IPS-NIHi7 (cell line): ENCODE results near the gene SERPINE2.

Experiments used
- DNase-seq: peaks from one replicate; pipeline ENCODE4 v3.0.0; 2012; ENCODE audit warnings: mixed read lengths; ENCODE audit errors: extremely low spot score

SERPINE2 gene

DNA sequence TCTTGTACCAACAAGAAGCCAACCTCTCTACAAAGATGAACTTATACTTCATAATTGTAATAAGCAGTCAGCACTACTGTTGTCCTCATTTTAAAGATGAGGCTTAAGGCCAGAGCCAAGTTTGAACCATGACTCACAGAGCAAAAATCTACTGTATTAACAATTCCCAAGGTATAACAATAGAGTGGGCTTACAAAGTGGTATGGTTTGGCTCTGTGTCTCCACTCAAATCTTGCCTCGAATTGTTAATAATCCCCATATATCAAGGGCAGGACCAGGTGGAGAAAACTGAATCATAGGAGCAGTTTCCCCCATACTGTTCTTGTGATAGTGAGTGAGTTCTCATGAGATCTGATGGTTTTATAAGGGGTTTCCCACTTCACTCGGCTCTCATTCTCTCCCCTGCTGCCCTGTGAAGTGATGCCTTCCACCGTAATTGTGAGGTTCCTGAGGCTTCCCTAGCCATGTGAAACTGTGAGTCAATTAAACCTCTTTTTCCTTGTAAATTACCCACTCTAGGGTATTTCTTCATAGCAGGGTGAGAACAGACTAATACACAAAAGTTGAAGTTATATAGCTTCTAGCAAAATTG lies 62.4 kb downstream of the SERPINE2 start:
- no peak for DNase-seq

DNA sequence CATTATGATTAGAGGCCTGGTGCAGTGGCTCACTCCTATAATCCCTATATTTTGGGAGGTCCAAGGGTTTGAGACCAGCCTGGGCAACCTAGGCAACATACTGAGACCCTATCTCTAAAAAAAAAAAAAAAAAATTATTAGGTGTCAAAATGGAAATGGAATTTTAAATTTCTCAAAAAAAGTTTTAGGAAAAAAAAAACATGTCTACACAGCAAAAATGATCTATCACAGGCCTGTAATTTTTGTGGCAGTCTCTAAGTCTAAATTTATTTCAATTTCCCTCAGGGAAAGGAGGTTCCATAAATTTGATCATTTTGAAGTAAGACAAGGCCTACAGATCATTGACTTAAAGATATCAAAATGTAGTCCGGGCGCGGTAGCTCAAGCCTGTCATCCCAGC lies 65.5 kb downstream of the SERPINE2 start:
- DNase-seq, result no peak

DNA sequence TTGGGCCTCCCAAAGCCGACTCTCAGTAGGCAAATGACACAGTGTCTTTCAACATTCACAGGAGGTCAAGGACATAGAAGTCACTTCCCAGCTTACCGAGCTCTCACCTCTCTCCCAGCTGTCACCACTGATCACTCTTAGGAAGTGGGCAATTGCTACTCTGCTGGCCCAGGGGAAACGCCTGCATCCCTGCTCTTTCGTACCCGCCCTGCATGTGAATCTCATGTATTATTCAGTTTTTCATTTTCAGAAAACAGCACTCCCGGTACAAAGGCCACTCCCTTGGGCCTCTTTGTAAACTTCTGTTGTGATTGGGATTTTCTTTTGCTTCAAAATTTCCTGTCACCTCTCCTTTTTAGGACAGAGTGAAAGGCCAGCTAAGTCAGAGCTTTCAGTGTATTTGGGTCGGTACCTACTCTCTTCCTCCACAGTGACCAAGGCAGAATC lies 66.4 kb downstream of the SERPINE2 start:
- DNase-seq, result no peak

- no peak for DNase-seq
Observed at GRCh38 chr2:223971731-223972130, 67.4 kb downstream of the SERPINE2 start.

DNA sequence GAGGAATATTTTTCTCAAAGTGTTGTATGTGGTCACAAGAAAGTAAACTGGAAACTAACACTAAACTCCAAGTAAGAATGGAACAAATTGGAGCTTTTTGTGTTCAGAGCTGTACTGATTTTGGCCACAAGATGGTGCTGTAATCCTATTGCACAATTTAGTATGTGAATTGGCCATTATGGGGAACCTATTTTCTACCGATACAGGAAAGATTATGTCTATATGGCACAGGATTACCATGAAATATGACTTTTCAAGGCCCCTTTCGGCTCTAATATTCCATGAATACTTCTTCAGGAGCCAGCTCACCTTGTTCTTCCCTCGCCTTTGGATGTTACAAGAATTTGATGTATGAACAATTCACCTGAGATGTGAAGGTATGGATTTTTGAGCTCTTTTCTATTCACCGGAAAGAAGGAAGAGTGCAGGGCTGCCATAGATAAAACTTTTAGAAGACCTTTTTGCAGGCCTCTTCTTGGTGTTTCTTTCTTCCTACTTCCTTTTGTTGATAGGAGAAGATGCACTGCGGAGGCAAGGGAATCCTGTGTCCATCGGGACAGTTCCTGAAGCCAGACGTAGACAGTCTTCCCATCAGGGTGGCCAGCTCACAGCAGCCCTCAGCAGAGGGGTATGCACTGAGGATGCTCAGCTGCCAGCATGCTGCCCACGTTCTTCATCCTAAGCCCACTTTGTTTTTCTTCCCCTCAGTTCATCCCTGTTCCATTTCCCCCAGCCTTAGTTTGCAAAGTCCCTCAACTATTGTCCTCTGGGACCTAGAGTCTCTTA lies 68.5 kb downstream of the SERPINE2 start:
- no peak for DNase-seq

GRCh38 chr2:223969856-223970255 lies 69.2 kb downstream of the SERPINE2 start:
- DNase-seq, result no peak

- DNase-seq, result no peak
Observed at GRCh38 chr2:223969315-223969714, 69.8 kb downstream of the SERPINE2 start.

DNA sequence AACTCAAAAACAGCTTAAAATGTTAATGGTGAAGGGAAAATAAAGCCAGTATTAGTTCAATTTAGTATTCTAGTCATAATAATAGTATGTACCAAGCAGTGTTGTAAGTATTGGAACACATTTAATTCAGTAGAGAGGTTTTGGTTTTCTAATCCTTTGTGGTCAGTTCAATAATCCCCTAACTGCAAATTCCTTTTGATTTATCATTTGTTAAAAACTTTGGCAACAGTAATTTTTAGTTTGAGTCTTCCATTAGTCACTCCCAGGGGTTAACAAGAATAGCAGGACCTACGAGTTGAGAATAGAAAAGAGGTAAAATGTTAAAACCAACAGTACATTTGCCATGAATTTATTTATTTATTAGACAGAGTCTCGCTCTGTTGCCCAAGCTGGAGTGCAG lies 71.1 kb downstream of the SERPINE2 start:
- DNase-seq, result no peak

DNA sequence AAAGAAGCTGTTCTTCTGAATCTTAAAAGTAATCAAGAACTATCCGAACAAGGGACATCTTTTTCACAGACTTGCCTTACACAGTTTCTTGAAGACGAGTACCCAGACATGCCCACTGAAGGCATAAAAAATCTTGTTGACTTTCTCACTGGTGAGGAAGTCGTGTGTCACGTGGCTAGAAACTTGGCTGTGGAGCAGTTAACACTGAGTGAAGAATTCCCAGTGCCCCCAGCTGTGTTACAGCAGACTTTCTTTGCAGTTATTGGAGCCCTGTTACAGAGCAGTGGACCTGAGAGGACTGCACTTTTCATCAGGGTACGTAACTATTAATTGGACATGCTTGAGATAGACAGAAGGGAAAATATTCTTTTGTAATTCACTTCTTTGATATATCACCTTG lies 79.4 kb downstream of the SERPINE2 start:
- no peak for DNase-seq

DNA sequence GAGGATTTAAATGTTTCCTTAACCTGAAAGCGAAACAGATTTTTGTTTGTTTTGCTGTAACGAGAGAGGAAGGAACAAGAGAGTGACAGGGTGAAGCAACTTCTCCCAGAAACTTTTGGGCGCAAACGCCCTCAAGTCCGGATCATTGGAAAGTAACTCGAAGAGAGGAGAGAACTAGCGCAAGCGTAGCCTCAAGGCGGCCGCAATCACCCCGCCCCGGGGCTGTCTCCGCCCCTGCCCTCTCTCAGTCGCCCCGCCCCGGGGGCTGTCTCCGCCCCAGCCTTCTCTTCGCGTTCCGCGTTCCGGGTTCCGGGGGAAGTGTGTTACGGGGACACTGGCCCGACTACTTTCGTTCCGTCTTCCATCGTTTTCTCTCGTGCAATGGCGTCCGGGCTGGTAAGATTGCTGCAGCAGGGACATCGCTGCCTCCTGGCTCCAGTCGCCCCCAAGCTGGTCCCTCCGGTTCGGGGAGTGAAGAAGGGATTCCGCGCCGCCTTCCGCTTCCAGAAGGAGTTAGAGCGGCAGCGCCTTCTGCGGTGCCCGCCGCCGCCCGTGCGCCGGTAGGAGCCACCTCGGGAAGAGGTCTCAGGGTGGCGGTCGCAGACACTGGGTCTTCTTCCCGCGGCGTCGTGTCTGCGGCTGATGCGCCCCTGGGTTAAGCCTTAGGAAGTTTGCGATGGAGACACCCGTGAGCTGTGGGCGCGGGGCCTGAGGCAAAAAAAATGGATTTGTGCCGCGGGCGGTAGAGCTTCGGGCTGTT lies 81.8 kb downstream of the SERPINE2 start, which contains the start of gene MRPL44:
Gene MRPL44 (plus strand): TSS at position 372 of the 760 bp plus-strand sequence. CDS start 10 bp downstream, at position 382.
- DNase-seq, result peak; percentile 96

- no peak for DNase-seq
Observed at GRCh38 chr2:223956300-223956699, 82.8 kb downstream of the SERPINE2 start.

DNA sequence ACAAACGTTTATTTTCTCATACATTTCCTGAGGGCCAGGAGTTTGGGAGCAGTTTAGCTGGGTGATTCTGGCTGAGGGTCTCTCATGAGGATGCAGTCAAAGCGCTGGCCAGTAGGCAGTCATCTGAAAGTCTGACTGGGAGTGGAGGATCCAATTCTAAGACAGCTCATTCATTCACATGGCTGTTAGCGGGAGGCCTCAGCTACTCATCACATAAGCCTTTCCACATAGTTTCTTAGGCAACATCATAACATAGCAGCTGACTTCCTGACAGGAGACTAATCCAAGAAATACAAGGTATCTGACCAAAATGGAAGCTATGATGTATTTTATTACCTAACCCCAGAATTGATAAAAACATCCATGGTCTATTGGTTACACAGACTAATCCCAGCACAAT lies 84.7 kb downstream of the SERPINE2 start:
- no peak for DNase-seq

DNA sequence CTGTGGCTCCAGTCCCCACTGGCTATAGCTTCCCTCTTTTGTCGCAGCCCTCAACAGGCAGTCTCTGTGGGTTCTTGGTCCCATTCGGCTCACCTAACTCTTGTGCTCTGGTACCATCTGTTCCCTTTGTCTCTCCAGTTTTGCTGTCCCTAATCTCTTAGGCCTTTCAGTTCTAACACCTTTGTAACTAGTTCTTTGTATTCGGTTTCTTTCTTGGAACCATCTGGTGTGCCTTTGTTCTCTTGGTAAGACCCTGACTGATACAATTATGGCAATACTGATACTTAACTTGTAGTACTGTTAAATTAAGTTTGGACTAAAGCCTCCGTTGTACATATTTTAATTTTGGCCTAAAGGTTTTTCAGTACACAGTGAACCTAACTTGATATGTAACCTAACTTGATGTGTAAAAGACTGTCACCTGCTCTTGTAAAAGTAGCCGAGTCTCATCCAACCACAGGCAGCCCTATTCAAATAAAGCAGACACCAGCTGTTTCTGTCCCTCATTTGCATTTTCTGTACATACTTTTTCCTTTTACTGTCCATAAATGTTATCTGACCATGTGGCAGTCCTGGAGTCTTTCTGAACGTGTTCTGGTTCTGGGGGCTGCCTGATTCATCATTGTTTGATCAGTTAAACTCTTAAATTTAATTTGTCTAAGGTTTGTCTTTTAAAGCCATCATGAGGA lies 86.7 kb downstream of the SERPINE2 start:
- no peak for DNase-seq

DNA sequence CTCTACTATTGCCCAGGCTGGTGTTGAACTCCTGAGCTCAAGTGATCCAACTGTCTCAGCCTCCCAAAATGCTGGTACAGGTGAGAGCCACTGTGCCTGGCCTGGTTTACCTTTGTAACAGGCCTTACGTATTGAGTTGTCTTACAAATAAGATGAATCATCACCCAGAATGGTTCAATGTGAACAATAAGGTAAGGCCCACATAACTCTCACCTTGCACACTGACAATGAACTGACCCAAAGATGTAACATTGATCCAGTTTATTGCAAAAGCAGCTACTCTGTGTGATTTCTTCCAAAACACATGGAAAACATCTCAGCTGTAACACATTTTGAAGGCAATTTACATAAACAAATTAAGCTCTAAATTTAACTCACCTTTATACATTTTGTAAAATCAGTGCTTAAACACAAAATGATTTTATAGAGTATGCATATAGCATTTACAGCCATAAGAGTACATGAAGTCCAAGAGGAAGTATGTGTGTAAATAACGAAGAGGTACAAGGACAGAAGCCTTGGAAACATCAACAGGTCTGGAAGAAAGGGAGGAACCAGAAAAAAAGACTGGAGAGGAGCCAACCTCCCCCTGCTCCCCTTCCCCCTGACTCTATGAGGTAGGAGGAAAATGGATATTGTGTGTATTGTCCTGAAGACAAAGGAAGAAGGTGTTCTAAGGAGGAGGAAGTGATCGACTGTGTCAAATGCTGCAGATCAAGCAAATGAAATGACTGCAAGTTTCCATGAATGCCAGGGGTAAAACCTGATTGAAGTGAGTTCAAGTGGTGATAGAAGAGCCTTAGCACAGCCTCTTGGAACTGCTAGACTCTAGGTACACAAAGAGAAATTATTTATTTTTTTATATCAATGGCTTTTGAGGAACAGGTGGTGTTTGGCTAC lies 88.4 kb downstream of the SERPINE2 start:
- DNase-seq, result no peak

DNA sequence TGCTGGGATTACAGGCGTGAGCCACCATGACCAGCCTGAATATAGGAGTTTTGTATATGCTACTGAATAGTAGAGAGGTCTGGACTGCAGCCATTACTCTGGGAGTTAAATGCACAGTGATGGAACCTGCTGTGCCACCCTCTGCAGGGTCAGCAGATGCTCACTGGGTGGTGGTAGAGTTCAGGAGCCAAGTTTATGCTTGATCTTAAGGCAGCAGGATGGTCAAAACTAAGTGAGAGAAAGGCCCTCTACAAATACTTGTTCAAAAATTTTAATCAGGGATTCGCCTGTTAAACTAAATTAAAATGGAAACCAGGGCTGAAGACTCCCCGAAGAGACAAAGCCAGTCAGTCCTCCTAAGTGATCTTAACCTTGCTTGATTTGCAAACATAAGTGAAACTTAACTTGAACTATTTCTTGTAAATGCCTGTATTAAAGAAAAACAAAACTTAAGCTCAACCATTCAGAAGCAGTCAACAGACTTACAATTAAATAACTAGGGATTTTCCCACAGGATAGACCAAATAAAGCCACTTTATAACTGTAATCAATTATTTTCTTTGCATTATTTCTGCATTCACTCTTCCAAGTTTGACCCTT lies 89.7 kb downstream of the SERPINE2 start:
- no peak for DNase-seq

DNA sequence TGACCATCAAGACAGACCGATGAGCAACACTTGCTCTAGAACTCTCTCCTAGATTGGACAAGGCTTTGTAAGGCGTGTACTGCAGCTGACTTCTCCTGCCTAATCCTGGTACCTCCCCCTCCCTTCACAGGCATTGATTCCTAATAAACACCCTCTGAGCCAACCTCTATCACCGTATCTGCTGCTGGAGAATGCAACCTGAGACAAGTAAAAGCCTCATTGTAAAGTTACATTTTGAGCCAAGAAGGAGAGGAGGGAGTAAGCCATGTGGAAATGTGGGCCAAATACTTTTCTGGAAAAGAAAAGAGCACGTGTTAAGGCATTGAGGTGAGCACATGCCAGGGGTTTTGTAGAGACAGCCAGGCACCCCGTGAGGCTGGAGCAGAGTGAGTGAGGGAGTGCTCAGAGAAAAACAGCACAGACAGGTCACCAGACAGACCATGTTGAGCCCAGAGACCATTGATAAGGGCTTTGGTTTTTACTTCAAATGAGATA lies 91.3 kb downstream of the SERPINE2 start:
- DNase-seq, result no peak

GRCh38 chr2:223945755-223946154 lies 93.3 kb downstream of the SERPINE2 start:
- DNase-seq, result no peak

GRCh38 chr2:223944703-223945531 lies 94.2 kb downstream of the SERPINE2 start, which contains the start of gene WDFY1:
Gene WDFY1, minus strand, starts transcription at chr2:223945335. Its CDS starts 51 bp downstream, at chr2:223945284.
- peak; percentile 96 for DNase-seq

DNA sequence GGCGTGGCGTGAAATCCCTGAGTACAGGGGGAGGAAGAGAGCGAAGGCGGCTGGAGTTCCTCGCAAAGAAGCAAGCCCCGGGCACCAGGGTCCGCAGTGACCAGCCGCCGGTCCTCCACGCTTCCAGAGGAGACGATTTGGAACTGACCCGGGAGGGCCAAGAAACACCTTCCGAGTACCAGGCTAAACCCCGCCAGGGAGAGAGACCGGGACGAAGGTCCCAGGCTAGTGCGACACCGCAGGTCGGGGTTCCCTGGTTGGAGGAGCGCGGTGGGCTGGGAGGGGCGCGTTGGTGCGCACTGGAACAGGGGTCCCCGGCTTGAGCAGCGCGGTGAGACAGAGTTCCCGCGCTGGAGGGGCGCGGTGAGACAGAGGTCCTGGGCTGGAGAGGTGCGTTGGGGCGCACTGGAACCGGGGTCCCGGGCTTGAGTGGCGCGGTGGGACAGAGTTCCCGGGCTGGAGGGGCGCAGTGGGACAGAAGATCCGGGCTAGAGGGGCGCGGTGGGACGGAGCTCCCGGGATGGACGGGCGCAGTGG lies 94.9 kb downstream of the SERPINE2 start:
- peak; percentile 53 for DNase-seq
